HepG2 (cell line): ENCODE data around the gene GDF15. TPM values are rescaled to one million over a fixed set of nuclear protein-coding genes. Genes with fewer than 3 reads are reported as not detected.
A peak's percentile ranks its signal among the peaks of the same experiment; 100 is the strongest.

Source experiments
- CENPX ChIP-seq: sonication (generic); formaldehyde crosslinking; IDR thresholded peaks from 2 replicates; pipeline ENCODE4 v1.9.0; 2021; ENCODE audit warnings: mild to moderate bottlenecking, missing genetic modification reagents, moderate library complexity
- DZIP1 ChIP-seq: sonication (generic); formaldehyde crosslinking; IDR thresholded peaks from 2 replicates; pipeline ENCODE4 v1.5.0; 2020; ENCODE audit warnings: mild to moderate bottlenecking, missing genetic modification reagents
- HMG20A ChIP-seq: IDR thresholded peaks from 2 replicates; pipeline ENCODE4 v1.6.1; 2016; ENCODE audit warnings: borderline replicate concordance
- HMG20B ChIP-seq: conservative IDR thresholded peaks from 2 replicates; pipeline ENCODE4 v1.6.1; 2016; ENCODE audit warnings: missing genetic modification reagents, missing compliant biosample characterization
- JDP2 ChIP-seq: sonication (generic); formaldehyde crosslinking; IDR thresholded peaks from 2 replicates; pipeline ENCODE4 v1.8.1; 2022; ENCODE audit warnings: missing genetic modification reagents, borderline replicate concordance
- KAT2B ChIP-seq: fragments of 150-350 bp; IDR thresholded peaks from 2 replicates; pipeline ENCODE4 v1.6.1; 2014; ENCODE audit warnings: low read depth, low read length, borderline replicate concordance
- KLF6 ChIP-seq: IDR thresholded peaks from 2 replicates; pipeline ENCODE4 v1.8.0; 2016; ENCODE audit warnings: missing biosample characterization, missing genetic modification reagents
- KMT2B ChIP-seq: IDR thresholded peaks from 2 replicates; pipeline ENCODE4 v1.6.1; 2016; ENCODE audit warnings: missing genetic modification reagents, missing compliant biosample characterization
- PATZ1 ChIP-seq: sonication (generic); formaldehyde crosslinking; IDR thresholded peaks from 2 replicates; pipeline ENCODE4 v1.4.0; 2020; ENCODE audit warnings: missing genetic modification reagents
- RFXAP ChIP-seq: sonication (generic); formaldehyde crosslinking; IDR thresholded peaks from 2 replicates; pipeline ENCODE4 v1.4.0; 2020; ENCODE audit warnings: missing genetic modification reagents, borderline replicate concordance
- SALL1 ChIP-seq: sonication (generic); formaldehyde crosslinking; IDR thresholded peaks from 2 replicates; pipeline ENCODE4 v1.8.0; 2022; ENCODE audit warnings: mild to moderate bottlenecking, missing genetic modification reagents
- SSRP1 ChIP-seq: IDR thresholded peaks from 2 replicates; pipeline ENCODE4 v1.6.1; 2016; ENCODE audit warnings: control low read depth
- TGIF2 ChIP-seq: IDR thresholded peaks from 2 replicates; pipeline ENCODE4 v1.6.1; 2016; ENCODE audit warnings: control low read depth, missing compliant biosample characterization
- ZBTB3 ChIP-seq: sonication (generic); formaldehyde crosslinking; IDR thresholded peaks from 2 replicates; pipeline ENCODE4 v1.4.0; 2020; ENCODE audit warnings: low read depth, mild to moderate bottlenecking, moderate library complexity, missing genetic modification reagents, borderline replicate concordance
- ZFX ChIP-seq: sonication (generic); formaldehyde crosslinking; IDR thresholded peaks from 2 replicates; pipeline ENCODE4 v1.4.0; 2020; ENCODE audit warnings: mild to moderate bottlenecking, low read depth, missing genetic modification reagents, moderate library complexity
- ZNF446 ChIP-seq: sonication (generic); formaldehyde crosslinking; IDR thresholded peaks from 2 replicates; pipeline ENCODE4 v1.5.0; 2020; ENCODE audit warnings: mild to moderate bottlenecking, missing genetic modification reagents
- ZNF672 ChIP-seq: sonication (generic); formaldehyde crosslinking; IDR thresholded peaks from 2 replicates; pipeline ENCODE4 v1.8.1; 2022; ENCODE audit warnings: missing genetic modification reagents
- ZNF713 ChIP-seq: sonication (generic); formaldehyde crosslinking; IDR thresholded peaks from 2 replicates; pipeline ENCODE4 v1.4.0; 2020; ENCODE audit warnings: mild to moderate bottlenecking, missing genetic modification reagents
- ZNF816 ChIP-seq: sonication (generic); formaldehyde crosslinking; IDR thresholded peaks from 2 replicates; pipeline ENCODE4 v1.8.0; 2022; ENCODE audit warnings: missing genetic modification reagents, mild to moderate bottlenecking, borderline replicate concordance
- ZZZ3 ChIP-seq: sonication (generic); formaldehyde crosslinking; IDR thresholded peaks from 2 replicates; pipeline ENCODE4 v1.4.0; 2020; ENCODE audit warnings: missing genetic modification reagents, mild to moderate bottlenecking, borderline replicate concordance
- polyA plus RNA-seq, 8 experiments: library from polyadenylated mRNA; depleted of rRNA in 3 of 8; stranded (reverse) in 7 of 8; unstranded in 1 of 8; fragments of >200 nt; fragmentation: Illumina TruSeq in 4 of 8; extraction: Trizol in 4 of 8; gene quantifications; 2 replicates each; pipeline versions ENCODE4 v1.2.1 to v1.2.3, GENCODE V29; 2011 to 2016; ENCODE audit warnings: low read depth in 4 of 8, missing spikeins in 1 of 8, mixed read lengths in 1 of 8; ENCODE audit not compliant: insufficient read depth in 1 of 8
- total RNA-seq, 5 experiments: library from RNA; depleted of rRNA; stranded (reverse); fragments of >200 nt; fragmentation: Illumina TruSeq; extraction: Trizol; gene quantifications; 2 replicates each; pipeline ENCODE4 v1.2.3, GENCODE V29; 2016; ENCODE audit warnings: low read depth in 1 of 5
- TF ChIP-seq, protein P1 (sequence below): IDR thresholded peaks from 2 replicates; pipeline ENCODE4 v1.6.1; 2016; ENCODE audit warnings: low read depth, control low read depth
- TF ChIP-seq, protein P2 (sequence below): sonication (generic); formaldehyde crosslinking; IDR thresholded peaks from 2 replicates; pipeline ENCODE4 v1.8.0; 2022; ENCODE audit warnings: mild to moderate bottlenecking, missing genetic modification reagents, moderate library complexity
- TF ChIP-seq, protein P3 (sequence below): IDR thresholded peaks from 2 replicates; pipeline ENCODE4 v1.6.1; 2016; ENCODE audit warnings: mild to moderate bottlenecking

Gene GDF15
- total and polyA plus RNA-seq, 2 of the 13 experiments (the other 11 are each of a cell fraction or from before 2014, with no cell fraction given): 146 to 422 TPM

DNA sequence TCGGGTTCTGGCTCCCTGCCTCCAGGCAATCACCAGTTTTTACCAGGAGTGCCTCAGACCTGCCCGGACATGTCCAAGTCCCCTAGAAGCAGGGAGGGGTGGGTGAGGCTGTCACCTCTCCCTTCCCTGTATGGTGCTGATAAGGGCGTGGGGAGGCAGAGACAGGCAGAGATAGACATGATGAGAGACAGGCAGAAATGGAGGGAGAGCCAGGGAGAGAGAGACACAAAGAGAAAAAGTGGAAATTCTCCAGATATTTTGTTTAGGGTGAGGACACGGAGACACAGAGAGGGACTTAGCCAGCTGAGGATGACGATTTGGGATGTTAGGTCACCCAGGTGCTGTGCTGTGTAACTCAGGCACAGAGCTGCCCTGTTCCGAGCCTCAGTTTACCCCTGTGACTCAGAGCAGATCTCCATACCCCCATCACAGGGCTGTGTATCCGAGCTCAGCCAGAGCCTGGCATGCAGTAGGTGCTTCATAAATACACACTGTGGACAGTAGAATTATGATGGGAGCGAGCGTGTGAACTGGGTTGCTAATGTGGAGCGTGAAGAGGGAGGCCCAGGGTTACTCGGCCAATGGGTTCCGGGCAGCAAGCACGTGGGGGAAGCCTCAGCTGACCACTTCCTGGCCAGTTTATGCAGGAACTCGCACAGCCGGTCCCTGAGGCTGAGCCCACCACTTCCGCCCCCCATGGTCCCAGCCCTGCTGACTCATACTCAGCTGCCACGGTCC, 11.9 kb upstream of the GDF15 start (continued):
- no peak for TF ChIP-seq ZBTB3 (CRISPR knock-in tag)
- no peak for TF ChIP-seq KMT2B (CRISPR knock-in tag)
- TF ChIP-seq, protein P1, sequence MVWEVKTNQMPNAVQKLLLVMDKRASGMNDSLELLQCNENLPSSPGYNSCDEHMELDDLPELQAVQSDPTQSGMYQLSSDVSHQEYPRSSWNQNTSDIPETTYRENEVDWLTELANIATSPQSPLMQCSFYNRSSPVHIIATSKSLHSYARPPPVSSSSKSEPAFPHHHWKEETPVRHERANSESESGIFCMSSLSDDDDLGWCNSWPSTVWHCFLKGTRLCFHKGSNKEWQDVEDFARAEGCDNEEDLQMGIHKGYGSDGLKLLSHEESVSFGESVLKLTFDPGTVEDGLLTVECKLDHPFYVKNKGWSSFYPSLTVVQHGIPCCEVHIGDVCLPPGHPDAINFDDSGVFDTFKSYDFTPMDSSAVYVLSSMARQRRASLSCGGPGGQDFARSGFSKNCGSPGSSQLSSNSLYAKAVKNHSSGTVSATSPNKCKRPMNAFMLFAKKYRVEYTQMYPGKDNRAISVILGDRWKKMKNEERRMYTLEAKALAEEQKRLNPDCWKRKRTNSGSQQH (CRISPR knock-in tag): peak; percentile 68; the same call in 1 of the 2 replicates
- TF ChIP-seq ZNF672 (CRISPR knock-in tag): no peak
- no peak for TF ChIP-seq CENPX
- peak; percentile 87 for TF ChIP-seq SALL1 (CRISPR knock-in tag)
- peak; percentile 34; the same call in 1 of the 2 replicates for TF ChIP-seq HMG20A (CRISPR knock-in tag)
- no peak; the same call in 1 of the 2 replicates for TF ChIP-seq SSRP1 (CRISPR knock-in tag)
- TF ChIP-seq, protein P2, sequence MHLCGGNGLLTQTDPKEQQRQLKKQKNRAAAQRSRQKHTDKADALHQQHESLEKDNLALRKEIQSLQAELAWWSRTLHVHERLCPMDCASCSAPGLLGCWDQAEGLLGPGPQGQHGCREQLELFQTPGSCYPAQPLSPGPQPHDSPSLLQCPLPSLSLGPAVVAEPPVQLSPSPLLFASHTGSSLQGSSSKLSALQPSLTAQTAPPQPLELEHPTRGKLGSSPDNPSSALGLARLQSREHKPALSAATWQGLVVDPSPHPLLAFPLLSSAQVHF: no peak
- no peak for TF ChIP-seq ZNF713 (CRISPR knock-in tag)
- no peak for TF ChIP-seq DZIP1
- TF ChIP-seq JDP2 (CRISPR knock-in tag): no peak
- peak; percentile 86 for TF ChIP-seq ZNF816
- TF ChIP-seq KLF6: no peak
- TF ChIP-seq HMG20B (CRISPR knock-in tag): no peak
- no peak for TF ChIP-seq ZNF446
- TF ChIP-seq ZZZ3: no peak
- 0 out of 2 replicates have a peak, but pooled peaks have one; percentile 24 for TF ChIP-seq TGIF2 (CRISPR knock-in tag)
- no peak for TF ChIP-seq ZFX (CRISPR knock-in tag)
- TF ChIP-seq RFXAP (CRISPR knock-in tag): no peak
- TF ChIP-seq PATZ1 (CRISPR knock-in tag): peak; percentile 95
- TF ChIP-seq KAT2B: no peak
- TF ChIP-seq, protein P3, sequence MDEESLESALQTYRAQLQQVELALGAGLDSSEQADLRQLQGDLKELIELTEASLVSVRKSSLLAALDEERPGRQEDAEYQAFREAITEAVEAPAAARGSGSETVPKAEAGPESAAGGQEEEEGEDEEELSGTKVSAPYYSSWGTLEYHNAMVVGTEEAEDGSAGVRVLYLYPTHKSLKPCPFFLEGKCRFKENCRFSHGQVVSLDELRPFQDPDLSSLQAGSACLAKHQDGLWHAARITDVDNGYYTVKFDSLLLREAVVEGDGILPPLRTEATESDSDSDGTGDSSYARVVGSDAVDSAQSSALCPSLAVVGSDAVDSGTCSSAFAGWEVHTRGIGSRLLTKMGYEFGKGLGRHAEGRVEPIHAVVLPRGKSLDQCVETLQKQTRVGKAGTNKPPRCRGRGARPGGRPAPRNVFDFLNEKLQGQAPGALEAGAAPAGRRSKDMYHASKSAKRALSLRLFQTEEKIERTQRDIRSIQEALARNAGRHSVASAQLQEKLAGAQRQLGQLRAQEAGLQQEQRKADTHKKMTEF (CRISPR knock-in tag): peak; percentile 82
